Transverse colon (tissue), 4 donors: Measurements from ENCODE around the gene CHERP. TPM values are rescaled to one million over a fixed set of nuclear protein-coding genes. Genes with fewer than 3 reads are reported as not detected.
"Not testable (repeated sequence)": the region's sequence is repeated elsewhere in the genome, so short reads cannot be mapped to it uniquely, and the experiment has no call there.

Experiments
- DNase-seq: peaks from one replicate; pipeline ENCODE4 v3.0.0-alpha.2; 2019
- H3K27ac ChIP-seq, 4 donors: fragments of 200-600 bp; sonication (generic); 2 replicates each; pipeline ENCODE4 v1.5.1; 2016 to 2018; ENCODE audit warnings: inconsistent platforms in 4 of 4
- H3K27me3 ChIP-seq: fragments of 200-600 bp; sonication (generic); 2 replicates; pipeline ENCODE4 v1.5.1; 2017; ENCODE audit warnings: inconsistent platforms
- H3K36me3 ChIP-seq, 4 donors: fragments of 200-600 bp; sonication (generic); 2 replicates each; pipeline ENCODE4 v1.5.1; 2017 to 2019; ENCODE audit warnings: inconsistent platforms in 4 of 4
- H3K4me1 ChIP-seq, 4 donors: fragments of 200-600 bp; sonication (generic); 2 replicates each; pipeline ENCODE4 v1.5.1; 2017 to 2020; ENCODE audit warnings: inconsistent platforms in 4 of 4
- H3K4me3 ChIP-seq, 4 donors: fragments of 200-600 bp; sonication (generic); 1 replicate in 1 of 4; 2 replicates in 3 of 4; pipeline versions ENCODE4 v1.5.1 to v1.6.1; 2017 to 2019; ENCODE audit warnings: inconsistent platforms in 4 of 4
- H3K9me3 ChIP-seq, 2 donors: fragments of 200-600 bp; sonication (generic); 2 replicates each; pipeline ENCODE4 v1.5.1; 2017 to 2019; ENCODE audit warnings: inconsistent platforms in 2 of 2
- CTCF ChIP-seq, 5 experiments: fragments of 200-600 bp in 3 of 5; fragments of 450-650 bp in 2 of 5; sonication (generic) in 3 of 5; IDR thresholded peaks; 1 replicate in 2 of 5; 2 replicates in 3 of 5; pipeline ENCODE4 v1.5.1; 2016 to 2017; ENCODE audit warnings: antibody characterized with exemption in 5 of 5, inconsistent platforms in 3 of 5, mild to moderate bottlenecking in 2 of 5, moderate library complexity in 1 of 5
- EP300 ChIP-seq: sonication (generic); formaldehyde crosslinking; IDR thresholded peaks from one replicate; pipeline ENCODE4 v1.6.1; 2017; ENCODE audit warnings: antibody characterized with exemption, low read depth
- POLR2A ChIP-seq: fragments of 450-650 bp; IDR thresholded peaks from one replicate; pipeline ENCODE4 v1.6.1; 2016; ENCODE audit warnings: antibody characterized with exemption, mild to moderate bottlenecking, moderate library complexity
- POLR2AphosphoS5 ChIP-seq, 3 donors: sonication (generic); formaldehyde crosslinking; IDR thresholded peaks; one replicate each; pipeline ENCODE4 v1.6.1; 2016; ENCODE audit warnings: antibody characterized with exemption in 3 of 3
- WGBS, 2 donors: methylation state at CpG; one replicate each; pipeline ENCODE4 v1.1.5; 2018; ENCODE audit warnings: low coverage in 1 of 2; 5-methylcytosine and 5-hydroxymethylcytosine counted together
- in situ Hi-C, 4 donors: fragments of 200-750 bp; cut with MboI; loops; one replicate each; pipeline versions ENCODE4 v1.15.0 to v1.15.1; 2017; ENCODE audit warnings: low sequenced_read_pairs in 3 of 4, low pct_ligation_motif_present in 1 of 4, low pct_unique_long_range_greater_than_20kb in 1 of 4
- intact Hi-C: fragments of 100-400 bp; cut with DNase I; formaldehyde crosslinking; loops from one replicate; pipeline ENCODE4 v1.15.1; 2023; ENCODE audit warnings: low total_unique reads
- total RNA-seq, 4 donors: library from RNA; depleted of rRNA; stranded (reverse); fragments of >200 nt; gene quantifications; one replicate each; pipeline ENCODE4 v1.1.0, GENCODE V29; 2016

CHERP gene
- total RNA-seq, 4 donors from 2014 or later: 14.4 to 54.7 (median 28.9) TPM

- Histone ChIP-seq H3K4me3 (no peak overlapping the region), H3K4me1 (no peaks in the 10 kb centered on the region), H3K9me3 (no peaks in the 10 kb centered on the region), H3K27me3 (no peaks in the 10 kb centered on the region), H3K36me3 (peaks cover 0 to 42% (median 9%) of the 10 kb centered on the region in 4 donors), H3K27ac (no peak overlapping the region)
- DNase-seq: no peak
- intact Hi-C loops (no loop called here), in situ Hi-C loops (no loop called here)
- WGBS, 2 donors: 80 to 95% methylated on average over 2 to 10 of the region's 10 CpGs
- no peak for TF ChIP-seq CTCF (IDR thresholded peaks at IDR 0.05)
- no peak for TF ChIP-seq EP300
- TF ChIP-seq POLR2A: no peak
- TF ChIP-seq POLR2AphosphoS5 (IDR thresholded peaks at IDR 0.05): no peak
Measured at GRCh38 chr19:16559780-16560276, 17.6 kb upstream of the CHERP start.

- Histone ChIP-seq H3K27ac (no peak overlapping the region), H3K9me3 (no peaks in the 10 kb centered on the region), H3K4me3 (no peak overlapping the region), H3K27me3 (no peaks in the 10 kb centered on the region), H3K36me3 (peaks cover 0 to 26% (median 6%) of the 10 kb centered on the region in 4 donors), H3K4me1 (no peaks in the 10 kb centered on the region)
- WGBS, 2 donors: 79 to 82% methylated on average over 2 to 8 of the region's 8 CpGs
- no peak for TF ChIP-seq POLR2AphosphoS5 (IDR thresholded peaks at IDR 0.05)
- TF ChIP-seq CTCF (IDR thresholded peaks at IDR 0.05): no peak
- TF ChIP-seq POLR2A: no peak
- no peak for TF ChIP-seq EP300
- no peak for DNase-seq
- intact Hi-C loops: no loop called here
- in situ Hi-C loops: no loop called here
Measured at GRCh38 chr19:16554776-16555175, 12.5 kb upstream of the CHERP start.

GRCh38 chr19:16551902-16552301, 9.7 kb upstream of the CHERP start:
- 93% methylated on average over 6 of the region's 6 CpGs; no CpG with 5 or more reads in 1 of the 2 donors for WGBS, 2 donors
- H3K27ac ChIP-seq, H3K27me3 ChIP-seq, in situ Hi-C loops, H3K4me3 ChIP-seq, intact Hi-C loops, DNase-seq, H3K9me3 ChIP-seq, H3K4me1 ChIP-seq: not testable (repeated sequence)
- H3K36me3 ChIP-seq: peaks cover 0 to 23% (median 6%) of the 10 kb centered on the region in 4 donors

GRCh38 chr19:16548956-16549355, 6.7 kb upstream of the CHERP start:
- no peak for TF ChIP-seq CTCF (IDR thresholded peaks at IDR 0.05)
- peaks cover 0 to 12% (median 5%) of the 10 kb centered on the region in 4 donors for H3K36me3 ChIP-seq
- no peak overlapping the region for H3K4me3 ChIP-seq
- no peak overlapping the region for H3K27ac ChIP-seq
- 92% methylated on average over 4 of the region's 4 CpGs; no CpG with 5 or more reads in 1 of the 2 donors for WGBS, 2 donors
- no peaks in the 10 kb centered on the region for H3K27me3 ChIP-seq
- in situ Hi-C loops (no loop called here), intact Hi-C loops (no loop called here)
- no peaks in the 10 kb centered on the region for H3K9me3 ChIP-seq
- DNase-seq: no peak
- H3K4me1 ChIP-seq: peaks cover 0 to 4% (median 0%) of the 10 kb centered on the region in 4 donors
